HEK293T (cell line): ENCODE results near the gene OCEL1.

Experiments used
- CTCF ChIA-PET: fragments of 350-600 bp; formaldehyde crosslinking; extraction: SDS; loops from one replicate; lab custom pipeline; 2021; ENCODE audit warnings: antibody characterized with exemption, inconsistent platforms; lab: Yijun Ruan, JAX
- POLR2A ChIA-PET: fragments of 350-600 bp; formaldehyde crosslinking; extraction: SDS; loops from one replicate; lab custom pipeline; 2020; ENCODE audit warnings: antibody characterized with exemption, inconsistent platforms; lab: Yijun Ruan, JAX
- DNase-seq: peaks from one replicate; pipeline ENCODE4 v3.0.0; 2012; ENCODE audit warnings: mixed read lengths; ENCODE audit errors: extremely low spot score
- ARNT ChIP-seq: fragments of 450-650 bp; IDR thresholded peaks from 2 replicates; pipeline ENCODE4 v1.6.1; 2017; ENCODE audit warnings: mild to moderate bottlenecking
- BHLHE40 ChIP-seq: fragments of 450-650 bp; IDR thresholded peaks from 2 replicates; pipeline ENCODE4 v1.6.1; 2016; ENCODE audit warnings: mild to moderate bottlenecking, moderate library complexity, borderline replicate concordance
- CTBP1 ChIP-seq: fragments of 450-650 bp; IDR thresholded peaks from 2 replicates; pipeline ENCODE4 v1.6.1; 2016; ENCODE audit warnings: borderline replicate concordance
- ELF4 ChIP-seq: fragments of 450-650 bp; IDR thresholded peaks from 2 replicates; pipeline ENCODE4 v1.6.1; 2017; ENCODE audit warnings: antibody characterized with exemption
- FOXA1 ChIP-seq: fragments of 450-650 bp; IDR thresholded peaks from 2 replicates; pipeline ENCODE4 v1.6.1; 2016; ENCODE audit warnings: mild to moderate bottlenecking
- FOXK2 ChIP-seq: fragments of 450-650 bp; IDR thresholded peaks from 2 replicates; pipeline ENCODE4 v1.6.1; 2016; ENCODE audit warnings: mild to moderate bottlenecking
- FOXM1 ChIP-seq: fragments of 450-650 bp; IDR thresholded peaks from 2 replicates; pipeline ENCODE4 v1.6.1; 2017; ENCODE audit warnings: mild to moderate bottlenecking, borderline replicate concordance
- HDGF ChIP-seq: fragments of 450-650 bp; IDR thresholded peaks from 2 replicates; pipeline ENCODE4 v1.6.1; 2017; ENCODE audit warnings: antibody characterized with exemption, borderline replicate concordance
- L3MBTL2 ChIP-seq: fragments of 450-650 bp; conservative IDR thresholded peaks from 2 replicates; pipeline ENCODE4 v1.6.1; 2016; ENCODE audit warnings: mild to moderate bottlenecking
- LEF1 ChIP-seq: fragments of 450-650 bp; IDR thresholded peaks from 2 replicates; pipeline ENCODE4 v1.6.1; 2017; ENCODE audit warnings: mild to moderate bottlenecking, borderline replicate concordance
- NFRKB ChIP-seq: fragments of 450-650 bp; IDR thresholded peaks from 2 replicates; pipeline ENCODE4 v1.6.1; 2016; ENCODE audit warnings: mild to moderate bottlenecking, moderate library complexity
- PKNOX1 ChIP-seq: fragments of 450-650 bp; IDR thresholded peaks from 2 replicates; pipeline ENCODE4 v1.6.1; 2016
- SUZ12 ChIP-seq: fragments of 450-650 bp; IDR thresholded peaks from 2 replicates; pipeline ENCODE4 v1.6.1; 2016; ENCODE audit warnings: mild to moderate bottlenecking
- TARDBP ChIP-seq: fragments of 450-650 bp; IDR thresholded peaks from 2 replicates; pipeline ENCODE4 v1.6.1; 2016
- ZNF384 ChIP-seq: fragments of 450-650 bp; IDR thresholded peaks from 2 replicates; pipeline ENCODE4 v1.6.1; 2016

Gene OCEL1

GRCh38 chr19:17215127-17215971 lies 10.7 kb upstream of the OCEL1 start, which contains the start of gene USE1:
TSS of gene USE1 (plus strand) at chr19:17215357. CDS start at chr19:17215406, 49 bp downstream.
- TF ChIP-seq PKNOX1 (no peak), TARDBP (no peak), L3MBTL2 (peak; percentile 57), BHLHE40 (no peak), ELF4 (peak; percentile 93)
- ChIA-PET POLR2A (interaction anchor here (0.6 to 4.5 kb wide), 25 partner anchors 9 to 159 kb away, joined by 3 to 72 read pairs (median 5); partner anchors contain the start of genes BABAM1, MYO9B and OCEL1), CTCF (interaction anchor here (0.7 to 1.1 kb wide), 2 partner anchors 8 to 12 kb away, joined by 3 to 5 read pairs; no protein-coding TSS in a partner anchor)
- peak; percentile 87 for DNase-seq

- TF ChIP-seq SUZ12 (no peak), L3MBTL2 (no peak), PKNOX1 (no peak), FOXM1 (no peak), HDGF (no peak), TARDBP (no peak), ELF4 (no peak), ZNF384 (no peak), CTBP1 (no peak), FOXK2 (no peak), BHLHE40 (no peak), NFRKB (no peak), FOXA1 (no peak)
- ChIA-PET CTCF (interaction anchor here (1.1 kb wide), 1 partner anchor 7 kb away, joined by 3 read pairs; no protein-coding TSS in a partner anchor), POLR2A (interaction anchor here (0.9 to 4.5 kb wide), 17 partner anchors 10 to 148 kb away, joined by 3 to 72 read pairs (median 6); partner anchors contain the start of genes BABAM1 and OCEL1)
- DNase-seq = no peak
Measured at GRCh38 chr19:17216058-17216670, 9.9 kb upstream of the OCEL1 start.

- ChIA-PET CTCF (interaction anchor here (0.7 kb wide), 1 partner anchor 9 kb away, joined by 3 read pairs; no protein-coding TSS in a partner anchor), POLR2A (no interaction called here)
- no peak for DNase-seq
- TF ChIP-seq FOXK2 = no peak
- TF ChIP-seq LEF1 = no peak
- TF ChIP-seq BHLHE40 = no peak
- no peak for TF ChIP-seq ARNT
- no peak for TF ChIP-seq HDGF
- TF ChIP-seq SUZ12 = no peak
- no peak for TF ChIP-seq TARDBP
- no peak for TF ChIP-seq FOXM1
- no peak for TF ChIP-seq CTBP1
- TF ChIP-seq PKNOX1 = no peak
- no peak for TF ChIP-seq ZNF384
Measured at GRCh38 chr19:17219286-17219685, 6.7 kb upstream of the OCEL1 start.

GRCh38 chr19:17220207-17220758 lies 5.7 kb upstream of the OCEL1 start:
- ChIA-PET POLR2A (no interaction called here), CTCF (interaction anchor here (0.6 kb wide), 1 partner anchor 28 kb away, joined by 5 read pairs; no protein-coding TSS in a partner anchor)
- DNase-seq = no peak
- no peak for TF ChIP-seq L3MBTL2
- TF ChIP-seq BHLHE40 = no peak
- TF ChIP-seq FOXA1 = no peak

- CTCF ChIA-PET = interaction anchor here (1.7 kb wide), 1 partner anchor 10 kb away, joined by 11 read pairs; no protein-coding TSS in a partner anchor
- no peak for DNase-seq
- POLR2A ChIA-PET = interaction anchor here (0.5 to 6.0 kb wide), 6 partner anchors 9 to 804 kb away, joined by 3 to 72 read pairs (median 4); partner anchors contain the start of gene USE1
- TF ChIP-seq L3MBTL2 (no peak), ZNF384 (peak; percentile 67; the same call in 1 of the 2 replicates)
Measured at GRCh38 chr19:17225053-17225452, 973 bp upstream of the OCEL1 start.

GRCh38 chr19:17227798-17228367 lies 1.9 kb downstream of the OCEL1 start:
- ChIA-PET POLR2A (interaction anchor here (1.7 to 6.0 kb wide), 3 partner anchors 8 to 13 kb away, joined by 5 to 72 read pairs (median 44); partner anchors contain the start of gene USE1), CTCF (interaction anchor here (0.6 to 0.9 kb wide), 2 partner anchors 9 to 13 kb away, joined by 3 to 5 read pairs; partner anchors contain the start of gene USE1)
- no peak for TF ChIP-seq PKNOX1
- no peak for TF ChIP-seq FOXM1
- no peak for TF ChIP-seq HDGF
- TF ChIP-seq LEF1 = no peak
- no peak for TF ChIP-seq FOXA1
- TF ChIP-seq ELF4 = no peak
- TF ChIP-seq L3MBTL2 = no peak
- no peak for TF ChIP-seq ZNF384
- no peak for TF ChIP-seq SUZ12
- TF ChIP-seq ARNT = no peak
- TF ChIP-seq CTBP1 = no peak
- no peak for TF ChIP-seq TARDBP
- no peak for TF ChIP-seq FOXK2
- no peak for DNase-seq
